GM12878 (cell line): ENCODE measurements around the gene EXOC4.

Experiments
- BHLHE40 ChIP-seq, 2 experiments: fragments of 450-650 bp in 1 of 2; IDR thresholded peaks; 2 replicates each; pipeline ENCODE4 v1.6.1; 2011 to 2017; ENCODE audit warnings: low read depth in 2 of 2, borderline replicate concordance in 1 of 2, improper control_type of control experiment in 1 of 2, low read length in 1 of 2, mild to moderate bottlenecking in 1 of 2
- CTCF ChIP-seq, 3 experiments: IDR thresholded peaks in 2 of 3; conservative IDR thresholded peaks in 1 of 3; 2 replicates each; pipeline ENCODE4 v1.5.1; 2011; ENCODE audit warnings: low read depth in 3 of 3, low read length in 3 of 3, mild to moderate bottlenecking in 3 of 3, control low read depth in 2 of 3, moderate library complexity in 2 of 3, inconsistent platforms in 1 of 3, mixed read lengths in 1 of 3; ENCODE audit not compliant: control insufficient read depth in 2 of 3, insufficient read depth in 1 of 3; ENCODE audit errors: extremely low read depth in 1 of 3
- NFYB ChIP-seq: IDR thresholded peaks from 2 replicates; pipeline ENCODE4 v1.6.1; 2011; ENCODE audit warnings: low read depth, mild to moderate bottlenecking, low read length, improper control_type of control experiment, moderate library complexity; ENCODE audit not compliant: insufficient read depth
- POLR2AphosphoS5 ChIP-seq: IDR thresholded peaks from 2 replicates; pipeline ENCODE4 v1.6.1; 2011; ENCODE audit warnings: mild to moderate bottlenecking, low read length, inconsistent platforms
- RBBP5 ChIP-seq: fragments of 200-600 bp; sonication (generic); conservative IDR thresholded peaks from 2 replicates; pipeline ENCODE4 v1.6.1; 2016
- SIN3A ChIP-seq: IDR thresholded peaks from 2 replicates; pipeline ENCODE4 v1.6.1; 2012; ENCODE audit warnings: low read depth, low read length, improper control_type of control experiment
- SKIL ChIP-seq: fragments of 450-650 bp; IDR thresholded peaks from 2 replicates; pipeline ENCODE4 v1.6.1; 2017; ENCODE audit warnings: mild to moderate bottlenecking, low read depth, inconsistent platforms; ENCODE audit not compliant: poor library complexity, severe bottlenecking
- SREBF2 ChIP-seq: IDR thresholded peaks from 2 replicates; pipeline ENCODE4 v1.6.1; 2012; ENCODE audit warnings: mild to moderate bottlenecking, low read length
- STAT3 ChIP-seq: IDR thresholded peaks from 2 replicates; pipeline ENCODE4 v1.6.1; 2011; ENCODE audit warnings: low read depth, low read length, improper control_type of control experiment
- TAF1 ChIP-seq: IDR thresholded peaks from 2 replicates; pipeline ENCODE4 v1.6.1; 2011; ENCODE audit warnings: mild to moderate bottlenecking, low read depth, low read length, borderline replicate concordance
- ZNF274 ChIP-seq: IDR thresholded peaks from one replicate; pipeline ENCODE4 v1.8.0; 2011; ENCODE audit not compliant: insufficient read length, insufficient read depth

GRCh38 chr7:133310232-133310862, 57.5 kb downstream of the EXOC4 start:
- no peak for TF ChIP-seq STAT3
- TF ChIP-seq SIN3A: no peak
- TF ChIP-seq SREBF2: no peak
- no peak for TF ChIP-seq TAF1
- no peak for TF ChIP-seq POLR2AphosphoS5
- TF ChIP-seq ZNF274: no peak
- no peak for TF ChIP-seq RBBP5
- no peak for TF ChIP-seq CTCF (IDR thresholded peaks at IDR 0.05 in 2 of 3, conservative IDR thresholded peaks at IDR 0.05 in 1 of 3; ENCODE audit: control insufficient read depth in 2 of 3, extremely low read depth in 1 of 3, insufficient read depth in 1 of 3, low read depth in 3 of 3, low read length in 3 of 3)
- no peak for TF ChIP-seq BHLHE40 (IDR thresholded peaks at IDR 0.05; ENCODE audit: borderline replicate concordance in 1 of 2, low read depth in 2 of 2, low read length in 1 of 2)
- no peak for TF ChIP-seq NFYB
- no peak for TF ChIP-seq SKIL
